ENCODE results near the gene ARID1B.

The ARID1B gene

GRCh38 chr6:156773935-156774852 is 3.0 kb upstream of the ARID1B start:
- DNase-seq (ENCODE audit: low read depth in 3 of 3, low spot score in 1 of 3): no peak

DNA sequence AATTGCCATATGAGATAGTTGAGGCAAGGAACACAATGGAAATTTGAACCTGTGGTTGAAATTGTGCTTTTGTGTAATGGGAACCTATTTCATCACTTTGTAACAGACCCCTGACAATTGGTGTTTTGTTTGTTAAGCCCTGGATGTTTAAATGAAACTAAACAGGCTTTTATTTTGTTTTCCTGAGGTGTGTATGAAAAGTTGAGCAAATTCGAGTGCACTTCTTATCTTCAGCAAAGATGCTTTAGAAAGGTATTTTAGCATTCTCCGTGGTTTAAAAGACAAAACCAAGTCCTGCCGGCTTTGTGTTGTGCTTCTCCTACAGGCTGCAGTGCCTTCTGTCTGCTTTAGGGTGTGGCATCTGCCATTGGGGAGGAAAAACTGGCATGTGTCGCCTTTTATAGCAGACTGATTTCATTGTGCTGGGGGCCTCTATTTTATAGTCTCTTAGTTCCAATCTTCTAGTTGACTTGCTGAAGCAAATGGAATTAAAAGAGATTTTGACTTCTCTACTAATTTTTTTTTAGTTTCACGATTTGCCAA is 2.2 kb upstream of the ARID1B start:
- DNase-seq (ENCODE audit: low read depth in 3 of 3, low spot score in 1 of 3): no peak

GRCh38 chr6:156775717-156776116 is 1.5 kb upstream of the ARID1B start:
- DNase-seq (ENCODE audit: low read depth in 3 of 3, low spot score in 1 of 3): no peak

GRCh38 chr6:156776470-156776839 is 723 bp upstream of the ARID1B start:
- no peak for DNase-seq (ENCODE audit: low read depth in 3 of 3, low spot score in 1 of 3)

DNA sequence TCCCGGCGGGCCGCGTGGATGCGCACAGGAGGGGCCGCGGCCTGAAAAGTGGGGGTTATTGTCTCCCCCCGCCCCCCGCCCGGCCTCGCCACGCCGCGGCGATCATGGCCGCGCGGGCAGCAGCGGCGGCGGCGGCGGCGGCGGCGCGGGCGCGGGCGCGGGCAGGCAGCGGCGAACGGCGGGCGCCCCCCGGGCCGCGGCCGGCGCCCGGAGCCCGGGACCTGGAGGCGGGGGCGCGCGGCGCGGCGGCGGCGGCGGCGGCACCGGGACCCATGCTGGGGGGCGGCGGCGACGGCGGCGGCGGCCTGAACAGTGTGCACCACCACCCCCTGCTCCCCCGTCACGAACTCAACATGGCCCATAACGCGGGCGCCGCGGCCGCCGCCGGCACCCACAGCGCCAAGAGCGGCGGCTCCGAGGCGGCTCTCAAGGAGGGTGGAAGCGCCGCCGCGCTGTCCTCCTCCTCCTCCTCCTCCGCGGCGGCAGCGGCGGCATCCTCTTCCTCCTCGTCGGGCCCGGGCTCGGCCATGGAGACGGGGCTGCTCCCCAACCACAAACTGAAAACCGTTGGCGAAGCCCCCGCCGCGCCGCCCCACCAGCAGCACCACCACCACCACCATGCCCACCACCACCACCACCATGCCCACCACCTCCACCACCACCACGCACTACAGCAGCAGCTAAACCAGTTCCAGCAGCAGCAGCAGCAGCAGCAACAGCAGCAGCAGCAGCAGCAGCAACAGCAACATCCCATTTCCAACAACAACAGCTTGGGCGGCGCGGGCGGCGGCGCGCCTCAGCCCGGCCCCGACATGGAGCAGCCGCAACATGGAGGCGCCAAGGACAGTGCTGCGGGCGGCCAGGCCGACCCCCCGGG is 637 bp downstream of the ARID1B start:
- peak in 2 of 3 donors; percentile 36 to 53 for DNase-seq (ENCODE audit: low read depth in 3 of 3, low spot score in 1 of 3)

DNA sequence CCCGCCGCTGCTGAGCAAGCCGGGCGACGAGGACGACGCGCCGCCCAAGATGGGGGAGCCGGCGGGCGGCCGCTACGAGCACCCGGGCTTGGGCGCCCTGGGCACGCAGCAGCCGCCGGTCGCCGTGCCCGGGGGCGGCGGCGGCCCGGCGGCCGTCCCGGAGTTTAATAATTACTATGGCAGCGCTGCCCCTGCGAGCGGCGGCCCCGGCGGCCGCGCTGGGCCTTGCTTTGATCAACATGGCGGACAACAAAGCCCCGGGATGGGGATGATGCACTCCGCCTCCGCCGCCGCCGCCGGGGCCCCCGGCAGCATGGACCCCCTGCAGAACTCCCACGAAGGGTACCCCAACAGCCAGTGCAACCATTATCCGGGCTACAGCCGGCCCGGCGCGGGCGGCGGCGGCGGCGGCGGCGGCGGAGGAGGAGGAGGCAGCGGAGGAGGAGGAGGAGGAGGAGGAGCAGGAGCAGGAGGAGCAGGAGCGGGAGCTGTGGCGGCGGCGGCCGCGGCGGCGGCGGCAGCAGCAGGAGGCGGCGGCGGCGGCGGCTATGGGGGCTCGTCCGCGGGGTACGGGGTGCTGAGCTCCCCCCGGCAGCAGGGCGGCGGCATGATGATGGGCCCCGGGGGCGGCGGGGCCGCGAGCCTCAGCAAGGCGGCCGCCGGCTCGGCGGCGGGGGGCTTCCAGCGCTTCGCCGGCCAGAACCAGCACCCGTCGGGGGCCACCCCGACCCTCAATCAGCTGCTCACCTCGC is 1.5 kb downstream of the ARID1B start:
- DNase-seq (ENCODE audit: low read depth in 3 of 3, low spot score in 1 of 3): peak in 2 of 3 donors; percentile 31 to 47

- peak in 2 of 3 donors; percentile 21 to 46 for DNase-seq (ENCODE audit: low read depth in 3 of 3, low spot score in 1 of 3)
Measured at GRCh38 chr6:156779206-156780094, 2.3 kb downstream of the ARID1B start.

DNA sequence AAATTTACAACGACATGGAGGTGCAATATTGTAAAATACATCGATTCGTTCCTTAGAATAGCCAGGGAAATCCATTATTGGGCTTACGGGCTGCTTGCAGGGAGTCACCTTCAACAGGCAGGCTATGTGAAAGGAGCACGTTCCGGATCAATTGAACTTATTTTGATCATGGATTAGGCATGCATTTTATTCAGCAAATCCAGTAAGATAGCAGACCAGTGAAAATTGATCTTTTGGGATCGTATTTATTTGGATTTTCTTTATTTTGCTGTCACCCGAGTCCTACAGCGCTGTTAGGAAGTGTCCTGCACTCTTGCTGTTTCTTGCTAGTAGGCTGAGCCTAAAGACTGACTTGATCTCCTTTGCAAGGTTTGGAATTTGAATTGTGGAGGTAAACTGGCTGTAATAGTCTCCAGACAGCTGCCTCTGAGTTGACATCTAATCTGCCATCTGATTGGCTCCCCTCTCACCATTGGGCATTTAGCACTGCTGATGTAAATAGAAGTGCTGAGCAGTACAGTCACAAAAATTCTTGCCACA is 3.0 kb downstream of the ARID1B start:
- peak in 1 of 3 donors; percentile 24 for DNase-seq (ENCODE audit: low read depth in 3 of 3, low spot score in 1 of 3)

DNA sequence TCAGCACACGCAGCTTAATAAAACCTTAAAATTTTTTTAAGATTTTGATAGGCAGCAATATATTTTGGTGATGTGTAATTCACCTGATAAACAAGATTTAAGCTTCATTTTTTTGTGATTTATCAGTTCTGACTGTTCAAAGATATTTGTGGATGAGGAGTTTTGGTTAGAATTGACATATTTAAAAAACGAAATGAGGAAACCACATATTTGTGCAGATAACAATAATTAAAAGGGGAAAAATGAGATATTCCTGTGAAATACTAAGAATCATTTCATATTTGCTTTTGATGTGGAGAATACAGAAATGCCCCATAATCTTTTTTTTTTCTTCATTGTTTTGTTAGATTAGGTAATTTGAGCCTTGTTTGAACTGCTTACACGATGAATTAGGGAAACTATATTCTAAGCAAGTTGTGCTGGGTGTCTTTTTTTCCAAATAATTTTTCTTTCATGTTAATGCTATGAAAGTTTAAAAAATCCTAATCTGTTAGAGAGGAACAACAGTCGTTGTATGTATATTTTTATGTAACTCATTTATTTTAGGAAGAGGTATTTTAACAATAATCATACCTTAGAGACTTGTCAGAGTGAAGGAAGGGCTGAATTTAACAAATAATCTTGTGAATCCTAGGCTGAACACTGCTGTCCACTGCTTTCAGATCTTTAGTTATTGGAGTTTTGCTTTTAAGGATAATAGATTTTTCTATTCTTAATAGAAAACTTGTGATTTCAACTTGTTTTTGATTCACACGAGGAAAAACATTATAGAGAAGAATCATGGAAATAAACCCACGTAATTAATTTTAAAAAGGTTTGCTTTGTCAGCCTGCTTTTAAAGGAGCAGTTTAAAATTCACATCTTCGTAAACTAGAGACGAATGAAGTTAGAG is 4.0 kb downstream of the ARID1B start:
- no peak for DNase-seq (ENCODE audit: low read depth in 3 of 3, low spot score in 1 of 3)

DNA sequence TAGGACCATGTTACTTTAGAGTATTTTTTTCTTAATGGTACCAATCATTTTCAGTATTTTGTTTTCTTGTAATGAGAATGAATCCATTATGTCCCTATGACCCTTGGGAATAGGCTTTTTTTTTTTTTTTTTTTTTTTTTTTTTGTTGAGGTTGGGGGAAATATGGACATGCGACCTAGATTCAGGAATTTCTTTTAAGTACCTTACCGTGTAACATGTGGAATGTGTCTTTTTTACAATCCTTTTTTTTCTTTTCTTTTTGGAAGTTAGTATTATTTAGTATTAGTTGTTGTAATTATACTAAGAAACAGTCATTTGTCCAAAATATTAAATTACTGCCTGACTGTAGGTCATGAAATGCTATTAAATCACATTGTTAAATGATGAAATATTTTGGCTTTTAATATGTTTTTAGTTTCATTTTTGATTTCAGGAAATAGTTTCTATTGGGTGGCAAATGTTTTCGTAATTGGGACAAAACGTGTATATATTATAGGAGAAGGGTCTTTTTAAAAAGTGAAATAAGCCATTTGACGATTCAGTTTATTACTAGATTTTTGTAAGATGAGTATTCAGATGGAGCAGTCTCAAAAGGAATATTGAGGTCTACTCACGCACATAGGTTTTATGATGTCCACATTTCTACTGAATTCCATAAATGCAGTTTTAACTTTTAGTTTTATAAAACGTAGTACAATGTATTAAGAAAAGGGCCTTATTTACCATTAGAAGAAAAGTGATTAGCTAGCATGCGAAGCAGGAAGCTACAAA is 4.9 kb downstream of the ARID1B start:
- DNase-seq (ENCODE audit: low read depth in 3 of 3, low spot score in 1 of 3): no peak

DNA sequence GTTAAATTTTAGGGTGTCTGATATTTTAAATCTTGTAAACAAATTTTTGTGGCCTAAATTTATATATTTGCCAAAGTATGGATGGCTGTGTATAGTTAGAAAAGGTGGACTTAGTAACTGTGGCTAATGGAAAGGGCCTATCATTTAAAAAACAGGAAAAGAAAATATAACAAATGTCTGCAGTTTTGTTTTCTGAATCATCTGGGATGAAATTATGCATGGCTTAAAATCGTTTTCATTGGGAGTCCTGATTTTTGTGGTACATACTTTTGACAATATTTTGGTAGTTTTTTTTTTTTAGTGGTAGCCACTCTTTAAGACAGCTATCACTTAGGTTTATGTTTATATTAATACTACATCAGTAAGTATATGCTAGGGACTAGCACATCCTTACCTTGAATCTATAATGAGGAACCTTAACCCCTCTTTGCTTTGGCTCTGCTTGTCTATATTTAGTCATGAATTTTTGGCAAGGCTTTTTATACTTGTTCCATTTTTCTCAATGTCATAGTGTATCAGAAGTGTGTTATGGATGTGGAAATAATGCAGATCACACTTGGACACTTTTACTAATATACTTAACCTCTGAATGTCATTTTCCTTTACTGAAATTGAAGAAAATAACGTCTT is 5.6 kb downstream of the ARID1B start:
- DNase-seq (ENCODE audit: low read depth in 3 of 3, low spot score in 1 of 3): no peak

DNA sequence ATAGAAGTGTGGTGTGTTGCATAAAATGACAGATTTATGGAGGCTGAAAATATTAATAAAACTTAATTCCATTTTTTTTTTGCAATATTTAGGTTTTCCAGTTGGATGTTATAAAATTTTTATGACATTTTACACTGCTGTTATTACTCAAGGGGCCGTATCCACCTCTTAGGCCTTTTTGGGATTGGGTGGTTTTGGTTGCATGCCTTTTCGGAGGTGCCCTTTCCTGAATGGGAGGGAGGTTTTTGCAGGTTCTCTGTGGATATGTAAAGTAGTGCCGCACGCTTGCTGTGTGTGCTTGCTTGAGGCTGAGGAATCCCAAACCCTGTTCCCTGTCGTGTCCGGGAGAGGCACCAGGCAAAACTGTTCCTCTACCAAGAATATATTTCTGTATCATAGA is 6.8 kb downstream of the ARID1B start:
- no peak for DNase-seq (ENCODE audit: low read depth in 3 of 3, low spot score in 1 of 3)

GRCh38 chr6:156786652-156787051 is 9.5 kb downstream of the ARID1B start:
- no peak for DNase-seq (ENCODE audit: low read depth in 3 of 3, low spot score in 1 of 3)

DNA sequence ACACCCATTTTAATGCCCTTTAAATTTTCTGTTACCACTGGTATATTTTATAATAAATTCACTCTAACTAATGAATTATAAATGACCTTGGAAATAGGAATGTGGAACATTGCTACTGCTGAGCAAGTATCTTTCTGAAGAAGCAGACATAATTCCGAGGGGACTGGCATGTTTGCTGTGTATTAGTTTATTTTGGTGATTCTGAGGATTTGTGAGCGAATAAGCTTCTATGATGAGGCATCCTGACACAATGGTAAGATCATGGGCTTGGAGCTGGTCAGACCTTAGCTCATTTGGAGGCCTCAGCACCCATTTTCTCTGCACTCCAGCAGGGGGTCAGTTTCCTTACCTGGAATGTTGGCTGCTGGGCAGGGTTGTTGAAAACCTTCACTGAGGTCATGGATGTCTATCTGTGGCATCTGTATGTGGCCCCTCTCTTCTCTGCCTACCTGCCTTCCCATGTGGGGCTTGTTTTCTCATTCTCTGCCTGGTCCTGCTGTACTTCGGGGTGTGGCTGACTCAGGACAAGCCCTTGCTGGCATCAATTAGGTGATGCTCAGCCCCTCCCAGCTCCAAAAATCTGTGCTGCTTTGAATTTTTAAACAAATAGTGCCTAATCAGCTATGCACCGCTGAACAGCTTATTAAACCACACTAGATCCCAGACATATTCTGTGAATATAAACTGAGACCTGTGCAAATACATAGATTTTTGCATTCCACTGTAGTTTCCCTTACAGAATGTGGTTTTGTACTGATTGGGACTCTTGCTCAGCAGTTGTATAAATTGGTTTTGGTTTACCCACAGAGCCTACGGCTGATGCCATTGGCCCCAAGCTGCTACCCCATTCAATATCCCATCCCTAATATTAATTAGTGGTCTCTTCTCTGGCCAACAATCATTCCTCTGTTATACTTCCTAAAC is 10.7 kb downstream of the ARID1B start:
- DNase-seq (ENCODE audit: low read depth in 3 of 3, low spot score in 1 of 3): no peak

DNA sequence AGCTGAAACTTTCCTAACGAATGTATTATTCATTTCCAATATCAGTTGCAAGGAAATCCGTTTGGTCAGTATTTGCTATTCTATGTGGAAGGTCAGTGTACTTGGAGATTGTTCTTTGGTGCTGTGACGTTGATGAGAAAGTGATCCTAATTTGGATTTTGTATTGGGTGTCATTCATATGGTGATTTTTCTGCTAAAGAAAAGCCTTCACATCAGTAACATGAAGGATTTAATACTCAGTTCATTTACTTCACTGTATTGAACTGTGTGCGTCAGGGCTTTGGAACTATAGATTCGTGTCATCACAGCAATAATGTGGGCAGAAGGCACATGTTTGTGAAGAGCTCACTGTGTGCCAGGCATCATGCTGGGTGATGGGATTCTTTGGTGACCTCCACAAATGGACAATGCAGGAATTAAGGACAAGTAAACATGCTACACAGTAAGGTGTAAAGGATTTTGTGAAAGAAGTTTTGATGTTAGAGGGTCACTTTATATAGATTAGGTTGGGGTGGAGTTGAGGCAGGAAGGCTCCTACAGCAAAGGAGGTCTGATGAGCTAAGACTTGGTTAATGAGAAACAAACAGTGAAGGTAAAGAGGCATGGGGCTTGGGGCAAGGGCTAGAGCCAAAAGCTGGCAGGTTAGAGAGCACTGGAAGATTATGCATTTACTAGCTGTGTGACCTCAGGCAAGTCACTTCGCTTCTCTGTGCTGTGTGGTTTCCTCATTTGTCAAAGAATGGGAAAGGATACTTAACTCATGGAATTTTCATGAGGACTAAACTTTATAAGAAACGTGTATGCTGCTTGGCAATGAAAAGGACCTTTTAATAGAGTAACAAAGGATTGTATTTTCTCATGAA is 12.1 kb downstream of the ARID1B start:
- no peak for DNase-seq (ENCODE audit: low read depth in 3 of 3, low spot score in 1 of 3)
